GM12891 (cell line): ENCODE measurements around the gene ITGA2B.

ENCODE experiments used
- PAX5 ChIP-seq: IDR thresholded peaks from 2 replicates; pipeline ENCODE4 v1.6.1; 2011; ENCODE audit warnings: low read length, moderate library complexity, mild to moderate bottlenecking; ENCODE audit not compliant: insufficient read depth, severe bottlenecking
- POLR2A ChIP-seq: IDR thresholded peaks from 2 replicates; pipeline ENCODE4 v1.6.1; 2011; ENCODE audit warnings: low read depth, low read length, control low read depth
- POLR2AphosphoS5 ChIP-seq: IDR thresholded peaks from 2 replicates; pipeline ENCODE4 v1.6.1; 2011; ENCODE audit warnings: low read depth, low read length, control low read depth
- POU2F2 ChIP-seq: IDR thresholded peaks from 2 replicates; pipeline ENCODE4 v1.6.1; 2011; ENCODE audit warnings: low read depth, mild to moderate bottlenecking, control low read depth, low read length, moderate library complexity
- SPI1 ChIP-seq: IDR thresholded peaks from 2 replicates; pipeline ENCODE4 v1.6.1; 2011; ENCODE audit warnings: low read depth, low read length, control low read depth
- TAF1 ChIP-seq: IDR thresholded peaks from 2 replicates; pipeline ENCODE4 v1.6.1; 2011; ENCODE audit warnings: low read depth, low read length, control low read depth

GRCh38 chr17:44432254-44433157 lies 43.1 kb upstream of the ITGA2B start:
- TF ChIP-seq POLR2A (no peak), POLR2AphosphoS5 (no peak), TAF1 (no peak), SPI1 (no peak), PAX5 (no peak), POU2F2 (no peak)
